NCI-H2227 (cell line): ENCODE results near the gene KCNMA1.

ENCODE experiments used
- DNase-seq: peaks from one replicate; lab custom pipeline; 2025; ENCODE audit not compliant: unreplicated experiment; lab: John Stamatoyannopoulos, UW

Gene KCNMA1

DNA sequence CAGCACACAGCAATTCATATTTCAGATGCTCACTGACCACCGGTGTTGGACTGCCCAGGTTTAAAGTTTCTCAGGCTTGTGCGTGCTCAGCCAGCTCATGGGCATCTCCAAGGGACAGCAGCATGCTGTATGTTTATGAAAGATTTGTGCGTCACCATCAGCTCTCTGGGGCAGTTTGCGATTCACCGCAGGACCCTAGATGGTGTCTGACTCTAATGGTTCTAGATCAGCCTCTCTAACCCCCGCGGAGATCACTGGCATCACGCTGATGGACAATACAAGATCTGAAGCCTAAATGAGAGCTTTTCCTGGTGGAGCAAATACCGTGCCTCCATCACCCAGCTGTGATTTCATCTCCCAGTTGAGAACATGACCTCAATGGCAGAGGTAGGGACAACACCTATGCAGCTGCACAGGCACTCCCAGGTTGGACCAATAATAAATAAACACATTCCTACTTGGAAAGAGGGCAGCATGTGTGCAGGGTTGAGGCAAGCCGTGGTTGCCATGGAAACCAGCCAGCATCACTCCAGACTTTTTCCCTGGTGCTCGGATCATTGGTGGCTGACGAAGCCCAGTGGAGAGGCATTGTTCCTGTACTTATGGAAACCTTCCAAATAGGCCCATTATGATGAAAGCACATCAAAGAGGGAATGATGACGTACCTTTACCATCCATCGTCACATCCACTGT, 253.6 kb downstream of the KCNMA1 start:
- peak; percentile 72 for DNase-seq

DNA sequence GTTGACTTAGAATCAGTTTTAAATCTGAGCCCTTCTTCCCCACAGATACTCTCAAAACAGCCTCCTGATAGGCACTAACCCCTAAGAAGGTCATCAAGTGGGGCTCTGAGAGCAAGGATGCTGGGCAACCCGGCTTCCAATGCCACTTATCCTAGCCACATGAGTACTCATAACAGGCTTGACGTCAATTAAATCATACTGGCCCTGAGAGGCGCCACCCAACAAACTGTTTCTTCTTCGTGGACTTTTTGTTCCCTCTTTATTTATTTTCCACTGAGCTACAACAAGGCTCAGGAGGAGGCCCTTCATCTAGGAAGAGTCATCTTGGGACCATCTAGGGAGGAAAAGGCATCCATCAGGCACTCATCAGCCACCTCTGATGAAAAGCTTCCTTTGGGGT, 255.9 kb downstream of the KCNMA1 start:
- DNase-seq = no peak

GRCh38 chr10:77380723-77381122, 256.9 kb downstream of the KCNMA1 start:
- no peak for DNase-seq

DNA sequence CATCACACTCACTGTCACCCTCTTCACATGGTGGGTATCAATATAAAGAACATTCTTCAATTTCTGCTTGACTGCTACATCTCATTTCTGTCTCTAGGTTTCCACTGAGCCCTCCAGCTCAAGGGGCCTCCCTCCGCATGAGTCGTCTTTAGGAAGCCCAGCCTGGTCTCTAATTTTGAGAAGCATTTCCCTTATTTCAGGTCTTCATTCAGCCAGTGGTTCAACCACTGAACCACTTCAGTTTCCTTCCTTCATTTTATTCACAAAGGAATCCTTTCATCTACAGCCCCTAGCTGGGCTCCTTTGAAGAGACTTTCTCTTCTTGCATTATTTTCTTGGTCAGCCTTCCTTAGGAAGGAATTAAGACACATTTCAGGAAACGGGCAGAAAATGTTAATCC, 257.4 kb downstream of the KCNMA1 start:
- no peak for DNase-seq

- no peak for DNase-seq
These were observed 258.9 kb downstream of the KCNMA1 start for GRCh38 chr10:77378366-77379349.

GRCh38 chr10:77377678-77378352, 259.8 kb downstream of the KCNMA1 start:
- no peak for DNase-seq

DNA sequence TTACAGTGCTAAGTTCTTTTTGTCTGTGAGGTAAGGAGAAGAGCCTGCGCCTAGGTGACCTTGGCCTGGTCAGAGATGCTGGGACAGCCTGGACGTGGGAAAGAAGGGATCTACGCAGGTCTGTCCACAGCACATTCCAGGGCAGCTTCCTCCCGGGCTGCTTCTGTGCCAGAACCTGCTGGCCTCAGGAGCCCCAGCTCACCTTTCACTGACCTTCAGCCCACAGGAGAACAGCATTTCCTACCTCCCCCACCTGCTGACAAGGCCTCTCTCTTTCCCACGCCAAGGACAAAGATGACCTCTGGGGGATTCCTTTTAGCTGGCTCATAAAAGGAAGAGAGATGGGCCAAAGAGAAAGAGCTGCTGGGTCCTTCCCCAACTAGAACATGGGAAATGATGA, 260.6 kb downstream of the KCNMA1 start:
- DNase-seq = no peak

GRCh38 chr10:77374189-77374656, 263.4 kb downstream of the KCNMA1 start:
- no peak for DNase-seq

GRCh38 chr10:77371848-77372799, 265.5 kb downstream of the KCNMA1 start:
- no peak for DNase-seq

- no peak for DNase-seq
These were observed 266.2 kb downstream of the KCNMA1 start for GRCh38 chr10:77371421-77371820.

DNA sequence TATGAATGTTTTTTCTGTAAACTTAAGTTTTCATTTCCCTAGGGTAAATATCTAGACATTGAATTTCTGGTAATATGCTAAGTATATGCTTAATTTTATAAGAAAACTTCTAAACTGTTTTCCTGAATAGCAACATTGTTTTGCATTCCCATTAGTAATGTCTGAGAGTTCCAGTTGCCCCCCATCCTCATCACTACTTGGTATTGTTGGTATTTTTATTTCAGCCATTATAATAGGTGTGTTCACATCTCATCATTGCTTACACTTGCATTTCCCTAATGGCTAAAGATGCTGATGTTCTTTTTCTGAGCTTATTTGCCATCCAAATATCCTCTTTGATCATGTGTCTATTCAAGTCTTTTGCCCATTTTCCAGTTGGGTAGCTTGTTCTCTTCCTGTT, 269.6 kb downstream of the KCNMA1 start:
- DNase-seq = no peak

GRCh38 chr10:77363210-77363609, 274.4 kb downstream of the KCNMA1 start:
- DNase-seq = no peak

DNA sequence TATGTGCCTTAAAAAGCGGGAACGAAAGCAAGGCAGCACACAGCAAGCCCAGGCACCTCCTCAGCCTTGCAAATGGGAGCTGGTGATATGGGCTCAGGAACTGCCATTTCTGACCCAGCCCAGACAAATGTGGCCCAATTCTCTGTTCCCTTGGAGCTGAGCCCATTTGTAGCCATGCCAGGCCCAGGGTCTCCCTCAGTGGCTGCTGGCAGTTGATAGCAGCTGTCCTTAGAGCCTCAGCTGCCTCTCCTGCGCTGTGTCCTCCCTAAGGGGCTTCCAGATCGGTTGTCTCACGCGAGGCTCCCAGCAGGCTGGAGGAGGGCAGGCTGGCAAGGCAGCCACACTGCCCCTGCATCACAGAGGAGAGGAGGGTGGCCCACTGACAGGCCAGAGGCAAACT, 275.8 kb downstream of the KCNMA1 start:
- no peak for DNase-seq

GRCh38 chr10:77361426-77361825, 276.2 kb downstream of the KCNMA1 start:
- no peak for DNase-seq

- no peak for DNase-seq
These were observed 276.8 kb downstream of the KCNMA1 start for GRCh38 chr10:77360835-77361234.

- DNase-seq = no peak
These were observed 277.6 kb downstream of the KCNMA1 start for GRCh38 chr10:77359950-77360520.

DNA sequence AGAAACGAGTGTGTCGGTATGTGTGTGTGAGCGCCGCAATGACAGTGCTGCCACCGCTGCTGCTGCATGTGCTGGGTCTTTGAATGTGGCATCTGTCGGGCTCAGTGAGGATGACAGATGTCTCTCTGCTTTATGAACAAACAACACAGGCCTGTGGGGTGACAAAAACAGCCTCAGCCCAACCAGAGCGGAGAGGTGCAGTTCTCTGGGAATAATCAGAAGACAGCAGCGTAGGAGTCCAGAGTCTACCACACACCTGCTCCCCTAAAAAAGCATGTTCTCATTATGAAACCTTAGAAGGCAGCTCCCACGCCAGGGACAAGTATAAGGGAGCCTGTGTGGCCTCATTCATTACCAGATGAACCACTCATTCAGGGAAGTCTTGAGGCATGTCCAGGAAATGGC, 278.3 kb downstream of the KCNMA1 start:
- no peak for DNase-seq

DNA sequence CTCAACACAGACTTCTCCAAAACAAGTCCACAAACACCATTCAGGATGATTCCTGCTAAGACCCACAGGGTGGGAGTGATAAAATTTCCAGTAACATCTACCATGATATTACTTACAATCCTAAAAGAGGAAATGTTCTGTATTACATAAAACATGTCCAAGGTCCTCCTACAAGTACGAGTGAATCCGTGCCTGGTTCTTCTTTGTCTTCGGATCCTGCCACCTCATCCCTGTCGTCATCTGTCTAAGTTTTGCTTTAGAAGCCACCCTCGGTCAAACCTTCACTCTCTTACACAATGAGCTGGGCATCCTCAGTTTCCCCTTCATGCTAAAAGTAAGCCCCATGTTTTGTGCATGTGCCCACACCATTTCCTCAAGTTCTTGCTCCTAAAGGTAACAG, 279.0 kb downstream of the KCNMA1 start:
- DNase-seq = no peak

GRCh38 chr10:77357611-77358310, 279.8 kb downstream of the KCNMA1 start:
- no peak for DNase-seq
